ENCODE results near the gene DUSP18.

GRCh38 chr22:30680991-30681770, 13.5 kb upstream of the DUSP18 start:
- TF ChIP-seq REST (IDR thresholded peaks at IDR 0.05; ENCODE audit: low read depth, low read length) = no peak
- TF ChIP-seq USF2 (IDR thresholded peaks at IDR 0.05; ENCODE audit: borderline replicate concordance, low read depth, low read length) = no peak
- no peak for TF ChIP-seq RXRA (IDR thresholded peaks at IDR 0.05; ENCODE audit: borderline replicate concordance, low read depth)
- no peak for TF ChIP-seq SMC3 (IDR thresholded peaks at IDR 0.05; ENCODE audit: low read depth, low read length)
- TF ChIP-seq CTCF (IDR thresholded peaks at IDR 0.05) = no peak
- TF ChIP-seq EZH2phosphoT487 (IDR thresholded peaks at IDR 0.05; ENCODE audit: borderline replicate concordance, low read depth) = no peak
- no peak for TF ChIP-seq MXI1 (IDR thresholded peaks at IDR 0.05; ENCODE audit: low read depth, low read length)
- no peak for TF ChIP-seq TAF1 (IDR thresholded peaks at IDR 0.05; ENCODE audit: borderline replicate concordance, low read depth, low read length)
- no peak for TF ChIP-seq FOXM1 (IDR thresholded peaks at IDR 0.05; ENCODE audit: low read depth)
- 0 out of 4 replicates have a peak, but pooled peaks of 1 of the 2 experiments have one; percentile 6 for TF ChIP-seq EP300 (IDR thresholded peaks at IDR 0.05; ENCODE audit: borderline replicate concordance in 1 of 2, low read depth in 1 of 2, low read length in 1 of 2)
